HEK293T (cell line): ENCODE results near the gene RGS16.

Experiments used
- ARNT ChIP-seq: fragments of 450-650 bp; IDR thresholded peaks from 2 replicates; pipeline ENCODE4 v1.6.1; 2017; ENCODE audit warnings: mild to moderate bottlenecking
- BHLHE40 ChIP-seq: fragments of 450-650 bp; IDR thresholded peaks from 2 replicates; pipeline ENCODE4 v1.6.1; 2016; ENCODE audit warnings: mild to moderate bottlenecking, moderate library complexity, borderline replicate concordance
- CTBP1 ChIP-seq: fragments of 450-650 bp; IDR thresholded peaks from 2 replicates; pipeline ENCODE4 v1.6.1; 2016; ENCODE audit warnings: borderline replicate concordance
- FOXA1 ChIP-seq: fragments of 450-650 bp; IDR thresholded peaks from 2 replicates; pipeline ENCODE4 v1.6.1; 2016; ENCODE audit warnings: mild to moderate bottlenecking
- FOXK2 ChIP-seq: fragments of 450-650 bp; IDR thresholded peaks from 2 replicates; pipeline ENCODE4 v1.6.1; 2016; ENCODE audit warnings: mild to moderate bottlenecking
- FOXM1 ChIP-seq: fragments of 450-650 bp; IDR thresholded peaks from 2 replicates; pipeline ENCODE4 v1.6.1; 2017; ENCODE audit warnings: mild to moderate bottlenecking, borderline replicate concordance
- HDGF ChIP-seq: fragments of 450-650 bp; IDR thresholded peaks from 2 replicates; pipeline ENCODE4 v1.6.1; 2017; ENCODE audit warnings: antibody characterized with exemption, borderline replicate concordance
- LEF1 ChIP-seq: fragments of 450-650 bp; IDR thresholded peaks from 2 replicates; pipeline ENCODE4 v1.6.1; 2017; ENCODE audit warnings: mild to moderate bottlenecking, borderline replicate concordance
- SP1 ChIP-seq: fragments of 450-650 bp; IDR thresholded peaks from 2 replicates; pipeline ENCODE4 v1.6.1; 2017
- SUZ12 ChIP-seq: fragments of 450-650 bp; IDR thresholded peaks from 2 replicates; pipeline ENCODE4 v1.6.1; 2016; ENCODE audit warnings: mild to moderate bottlenecking
- ZNF384 ChIP-seq: fragments of 450-650 bp; IDR thresholded peaks from 2 replicates; pipeline ENCODE4 v1.6.1; 2016

- TF ChIP-seq CTBP1: no peak
- TF ChIP-seq ZNF384: no peak
- no peak for TF ChIP-seq ARNT
- no peak for TF ChIP-seq SUZ12
- TF ChIP-seq FOXA1: no peak
- TF ChIP-seq HDGF: no peak
- TF ChIP-seq FOXM1: no peak
- TF ChIP-seq LEF1: no peak
- TF ChIP-seq SP1: no peak
- no peak for TF ChIP-seq FOXK2
- no peak for TF ChIP-seq BHLHE40
Observed at GRCh38 chr1:182625719-182626504, 21.7 kb upstream of the RGS16 start.
